CD4-positive, alpha-beta T cell treated with Interleukin-15 for 1 hour (primary cell): ENCODE results near the gene SPATA3.

ENCODE experiments used
- DNase-seq: peaks from one replicate; pipeline ENCODE4 v3.0.0-alpha.2; 2020

The SPATA3 gene

GRCh38 chr2:230968921-230969658 is 26.8 kb upstream of the SPATA3 start:
- no peak for DNase-seq

GRCh38 chr2:230969659-230970015 is 26.3 kb upstream of the SPATA3 start:
- DNase-seq: no peak

- DNase-seq: no peak
These were observed 23.9 kb upstream of the SPATA3 start for GRCh38 chr2:230972046-230972445.

GRCh38 chr2:230974096-230974913 is 21.6 kb upstream of the SPATA3 start:
- DNase-seq: peak; percentile 81

GRCh38 chr2:230975927-230976326 is 20.0 kb upstream of the SPATA3 start:
- DNase-seq: no peak

- DNase-seq: no peak
These were observed 19.2 kb upstream of the SPATA3 start for GRCh38 chr2:230976671-230977171.

GRCh38 chr2:230980468-230980867 is 15.5 kb upstream of the SPATA3 start:
- DNase-seq: no peak

- no peak for DNase-seq
These were observed 14.2 kb upstream of the SPATA3 start for GRCh38 chr2:230981704-230982103.

GRCh38 chr2:230982126-230982525 is 13.8 kb upstream of the SPATA3 start:
- DNase-seq: no peak

GRCh38 chr2:230982528-230982927 is 13.4 kb upstream of the SPATA3 start:
- DNase-seq: no peak

GRCh38 chr2:230983566-230983965 is 12.4 kb upstream of the SPATA3 start:
- no peak for DNase-seq

- no peak for DNase-seq
These were observed 11.3 kb upstream of the SPATA3 start for GRCh38 chr2:230984393-230985220.

GRCh38 chr2:230985519-230986231 is 10.2 kb upstream of the SPATA3 start:
- no peak for DNase-seq

- no peak for DNase-seq
These were observed 9.3 kb upstream of the SPATA3 start for GRCh38 chr2:230986520-230987136.

- DNase-seq: peak; percentile 68
These were observed 8.5 kb upstream of the SPATA3 start for GRCh38 chr2:230987137-230988020.

- DNase-seq: no peak
These were observed 6.2 kb upstream of the SPATA3 start for GRCh38 chr2:230989731-230990130.

GRCh38 chr2:230990131-230990898 is 5.6 kb upstream of the SPATA3 start:
- DNase-seq: no peak

- DNase-seq: no peak
These were observed 5.1 kb upstream of the SPATA3 start for GRCh38 chr2:230990899-230991150.

- no peak for DNase-seq
These were observed 4.3 kb upstream of the SPATA3 start for GRCh38 chr2:230991598-230991997.

- no peak for DNase-seq
These were observed 740 bp downstream of the SPATA3 start for GRCh38 chr2:230996661-230997060.

GRCh38 chr2:230998882-230999281 is 3.0 kb downstream of the SPATA3 start:
- DNase-seq: no peak
